Panc1 (cell line): ENCODE data around the gene MAGI2.

ENCODE experiments used
- POLR2AphosphoS5 ChIP-seq: IDR thresholded peaks from 2 replicates; pipeline ENCODE4 v1.6.1; 2012; ENCODE audit warnings: mild to moderate bottlenecking, low read depth, low read length, moderate library complexity
- TCF7L2 ChIP-seq: IDR thresholded peaks from 2 replicates; pipeline ENCODE4 v1.6.1; 2011; ENCODE audit warnings: mild to moderate bottlenecking, low read depth, low read length, inconsistent platforms
- TF ChIP-seq, protein P1 (sequence below): fragments of 450-650 bp; IDR thresholded peaks from 2 replicates; pipeline ENCODE4 v1.5.1; 2017; ENCODE audit warnings: mild to moderate bottlenecking
- TF ChIP-seq, protein P2 (sequence below), 2 experiments: IDR thresholded peaks; 2 replicates each; pipeline ENCODE4 v1.6.1; 2011 to 2012; ENCODE audit warnings: low read depth in 2 of 2, control low read depth in 1 of 2, low read length in 1 of 2, mild to moderate bottlenecking in 1 of 2, moderate library complexity in 1 of 2; ENCODE audit not compliant: insufficient read depth in 1 of 2

DNA sequence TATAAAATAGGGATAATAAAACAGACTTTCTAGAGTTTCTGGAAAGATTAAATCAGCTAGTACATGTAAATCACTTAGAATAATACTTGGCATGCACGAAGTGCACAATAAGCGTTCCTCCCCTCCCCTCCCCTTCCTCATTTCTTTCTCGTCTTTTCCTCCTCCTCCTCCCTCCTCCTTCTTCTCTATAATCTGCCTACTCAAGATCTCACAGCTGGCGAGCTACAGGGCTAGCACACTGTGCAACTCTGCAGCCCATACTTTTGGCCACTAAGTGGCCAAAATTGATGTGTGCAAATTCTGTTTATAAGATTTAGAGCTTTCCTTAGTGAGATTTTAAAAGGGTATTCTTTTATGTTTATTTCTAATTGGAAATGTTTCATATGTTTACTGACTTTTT, 1089.6 kb downstream of the MAGI2 start:
- TF ChIP-seq, protein P1, sequence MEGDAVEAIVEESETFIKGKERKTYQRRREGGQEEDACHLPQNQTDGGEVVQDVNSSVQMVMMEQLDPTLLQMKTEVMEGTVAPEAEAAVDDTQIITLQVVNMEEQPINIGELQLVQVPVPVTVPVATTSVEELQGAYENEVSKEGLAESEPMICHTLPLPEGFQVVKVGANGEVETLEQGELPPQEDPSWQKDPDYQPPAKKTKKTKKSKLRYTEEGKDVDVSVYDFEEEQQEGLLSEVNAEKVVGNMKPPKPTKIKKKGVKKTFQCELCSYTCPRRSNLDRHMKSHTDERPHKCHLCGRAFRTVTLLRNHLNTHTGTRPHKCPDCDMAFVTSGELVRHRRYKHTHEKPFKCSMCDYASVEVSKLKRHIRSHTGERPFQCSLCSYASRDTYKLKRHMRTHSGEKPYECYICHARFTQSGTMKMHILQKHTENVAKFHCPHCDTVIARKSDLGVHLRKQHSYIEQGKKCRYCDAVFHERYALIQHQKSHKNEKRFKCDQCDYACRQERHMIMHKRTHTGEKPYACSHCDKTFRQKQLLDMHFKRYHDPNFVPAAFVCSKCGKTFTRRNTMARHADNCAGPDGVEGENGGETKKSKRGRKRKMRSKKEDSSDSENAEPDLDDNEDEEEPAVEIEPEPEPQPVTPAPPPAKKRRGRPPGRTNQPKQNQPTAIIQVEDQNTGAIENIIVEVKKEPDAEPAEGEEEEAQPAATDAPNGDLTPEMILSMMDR = no peak
- TF ChIP-seq, protein P2, sequence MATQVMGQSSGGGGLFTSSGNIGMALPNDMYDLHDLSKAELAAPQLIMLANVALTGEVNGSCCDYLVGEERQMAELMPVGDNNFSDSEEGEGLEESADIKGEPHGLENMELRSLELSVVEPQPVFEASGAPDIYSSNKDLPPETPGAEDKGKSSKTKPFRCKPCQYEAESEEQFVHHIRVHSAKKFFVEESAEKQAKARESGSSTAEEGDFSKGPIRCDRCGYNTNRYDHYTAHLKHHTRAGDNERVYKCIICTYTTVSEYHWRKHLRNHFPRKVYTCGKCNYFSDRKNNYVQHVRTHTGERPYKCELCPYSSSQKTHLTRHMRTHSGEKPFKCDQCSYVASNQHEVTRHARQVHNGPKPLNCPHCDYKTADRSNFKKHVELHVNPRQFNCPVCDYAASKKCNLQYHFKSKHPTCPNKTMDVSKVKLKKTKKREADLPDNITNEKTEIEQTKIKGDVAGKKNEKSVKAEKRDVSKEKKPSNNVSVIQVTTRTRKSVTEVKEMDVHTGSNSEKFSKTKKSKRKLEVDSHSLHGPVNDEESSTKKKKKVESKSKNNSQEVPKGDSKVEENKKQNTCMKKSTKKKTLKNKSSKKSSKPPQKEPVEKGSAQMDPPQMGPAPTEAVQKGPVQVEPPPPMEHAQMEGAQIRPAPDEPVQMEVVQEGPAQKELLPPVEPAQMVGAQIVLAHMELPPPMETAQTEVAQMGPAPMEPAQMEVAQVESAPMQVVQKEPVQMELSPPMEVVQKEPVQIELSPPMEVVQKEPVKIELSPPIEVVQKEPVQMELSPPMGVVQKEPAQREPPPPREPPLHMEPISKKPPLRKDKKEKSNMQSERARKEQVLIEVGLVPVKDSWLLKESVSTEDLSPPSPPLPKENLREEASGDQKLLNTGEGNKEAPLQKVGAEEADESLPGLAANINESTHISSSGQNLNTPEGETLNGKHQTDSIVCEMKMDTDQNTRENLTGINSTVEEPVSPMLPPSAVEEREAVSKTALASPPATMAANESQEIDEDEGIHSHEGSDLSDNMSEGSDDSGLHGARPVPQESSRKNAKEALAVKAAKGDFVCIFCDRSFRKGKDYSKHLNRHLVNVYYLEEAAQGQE (IDR thresholded peaks at IDR 0.05; ENCODE audit: insufficient read depth in 1 of 2, low read depth in 2 of 2, low read length in 1 of 2) = no peak
- TF ChIP-seq POLR2AphosphoS5 (no peak), TCF7L2 (no peak)
